HG02588 (cell line): ENCODE data around the gene PODNL1.

Experiments
- ATAC-seq: cut with Tn5 transposase; IDR thresholded peaks from one replicate; pipeline ENCODE4 v1.9.1; 2021; ENCODE audit warnings: mild to moderate bottlenecking, moderate library complexity; ENCODE audit not compliant: unreplicated experiment

The PODNL1 gene

GRCh38 chr19:13899912-13900584, 38.2 kb downstream of the PODNL1 start:
- ATAC-seq: no peak

GRCh38 chr19:13899393-13899792, 38.8 kb downstream of the PODNL1 start:
- ATAC-seq: no peak

GRCh38 chr19:13896227-13896626, 42.0 kb downstream of the PODNL1 start:
- no peak for ATAC-seq

- ATAC-seq: no peak
Observed at GRCh38 chr19:13894552-13894951, 43.7 kb downstream of the PODNL1 start.

DNA sequence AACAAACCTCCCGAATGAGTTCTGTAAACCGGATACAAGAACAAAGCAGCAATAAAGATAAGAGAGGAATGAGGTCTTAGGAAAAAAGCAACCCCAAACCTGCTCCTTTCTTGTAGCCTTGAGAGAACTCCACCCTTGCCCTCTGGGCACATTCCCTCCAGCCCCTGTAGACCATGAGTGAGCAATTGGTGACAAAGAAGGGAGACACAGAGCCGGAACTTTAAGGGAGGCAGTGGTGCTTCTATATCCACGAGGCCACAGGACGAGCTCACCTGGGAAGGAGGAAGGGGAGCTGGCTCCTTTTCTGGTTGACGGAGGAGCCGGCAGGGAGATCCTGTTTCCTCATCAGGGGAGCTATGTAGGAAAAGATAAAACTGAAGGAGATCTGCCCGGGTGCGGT, 45.3 kb downstream of the PODNL1 start:
- no peak for ATAC-seq

- ATAC-seq: no peak
Observed at GRCh38 chr19:13890136-13890535, 48.1 kb downstream of the PODNL1 start.

GRCh38 chr19:13888281-13888680, 49.9 kb downstream of the PODNL1 start:
- ATAC-seq: no peak

GRCh38 chr19:13887517-13887916, 50.7 kb downstream of the PODNL1 start:
- no peak for ATAC-seq

GRCh38 chr19:13887018-13887436, 51.2 kb downstream of the PODNL1 start:
- ATAC-seq: no peak

DNA sequence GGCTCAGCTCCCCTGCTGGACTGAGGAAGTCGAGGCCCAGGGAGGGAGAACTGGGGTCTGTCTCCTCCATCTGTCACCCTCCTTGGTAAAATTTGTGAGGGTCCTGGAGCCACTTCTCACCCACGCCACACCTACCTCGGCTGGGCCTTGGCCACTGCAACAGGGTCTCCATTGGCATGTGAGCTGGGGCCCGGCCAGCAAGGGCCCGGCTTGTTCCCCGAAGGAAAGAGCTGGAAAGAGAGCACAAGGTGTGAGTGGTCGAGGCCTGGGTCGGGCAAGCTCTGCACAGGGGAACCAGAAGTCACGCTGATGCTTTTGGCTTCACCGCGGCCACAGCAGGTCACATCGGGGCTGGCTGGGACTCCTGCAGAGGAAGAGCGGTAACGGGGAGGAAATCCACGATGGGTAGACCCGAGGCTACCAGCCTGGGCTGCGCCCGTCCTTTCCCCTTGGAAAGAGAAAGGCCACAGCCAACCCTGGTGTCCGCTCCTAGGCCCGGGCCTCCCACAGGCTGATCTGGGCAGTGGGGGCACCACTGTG, 52.3 kb downstream of the PODNL1 start:
- ATAC-seq: no peak

DNA sequence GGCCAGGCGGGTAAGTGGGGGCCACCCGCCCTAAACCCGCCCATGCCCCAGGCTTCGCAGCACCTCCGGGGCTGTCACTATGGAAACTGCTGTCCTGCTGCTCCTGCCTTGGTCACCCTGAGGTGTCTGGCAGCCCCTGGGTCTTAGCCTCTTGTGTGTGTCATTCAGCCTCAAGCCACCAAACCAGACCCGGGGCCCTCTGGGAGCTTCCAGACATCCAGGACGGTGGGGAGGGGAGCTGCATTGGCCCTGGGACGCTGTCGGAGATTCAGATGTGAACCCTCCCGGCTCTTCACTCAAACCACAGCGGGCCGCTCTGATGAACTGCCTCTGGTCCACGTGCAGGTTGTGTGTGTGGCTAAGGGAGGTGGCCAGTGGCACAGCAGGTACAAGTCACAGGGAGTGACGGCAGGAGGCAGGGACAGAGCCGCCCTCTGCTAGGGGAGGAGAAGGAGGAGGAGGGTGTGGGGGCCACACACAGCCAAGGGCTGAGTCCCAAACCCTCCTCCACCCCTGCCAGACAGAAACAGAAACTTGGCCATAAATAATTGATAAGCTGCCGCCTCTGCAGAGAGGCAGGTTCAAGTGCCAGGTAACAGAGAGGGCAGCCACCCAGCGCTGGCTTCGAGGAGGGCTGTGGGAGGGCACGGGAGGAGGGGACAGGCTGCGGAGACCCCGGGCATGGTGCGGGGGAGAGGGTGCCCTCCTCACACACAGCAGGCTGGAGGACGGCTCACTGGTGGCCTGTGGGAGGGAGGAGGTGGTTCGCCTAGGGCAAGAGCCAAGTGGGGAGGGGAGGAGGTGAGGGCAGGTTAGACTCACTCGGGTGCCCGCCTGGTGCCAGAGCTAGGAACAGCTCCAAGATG, 53.3 kb downstream of the PODNL1 start:
- no peak for ATAC-seq

DNA sequence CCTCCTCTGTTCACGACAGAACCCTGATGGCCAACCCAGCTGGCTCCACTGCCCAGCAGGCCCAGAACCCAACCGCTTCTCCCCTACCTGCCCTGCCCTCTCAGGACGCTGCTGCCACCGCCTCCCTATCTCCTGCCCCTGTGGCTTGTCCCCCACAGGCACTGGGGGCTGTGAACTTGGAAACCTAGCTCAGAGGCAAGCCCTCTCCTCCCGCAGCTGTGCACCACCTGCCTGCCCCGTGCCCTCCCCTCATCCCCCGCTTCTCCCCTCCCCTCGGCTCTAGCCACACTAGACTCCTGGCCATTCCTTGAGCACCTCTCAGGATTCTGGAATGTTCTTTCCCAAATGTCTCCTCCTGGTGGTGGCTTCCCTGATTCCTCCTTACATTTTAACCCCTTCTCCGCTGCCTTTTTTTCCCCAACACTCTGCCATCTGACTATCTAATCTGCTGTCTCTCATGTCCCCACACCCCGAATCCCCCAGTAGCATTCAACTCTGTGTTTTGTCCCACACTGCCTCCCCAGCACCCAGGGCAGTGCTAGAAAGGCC, 54.6 kb downstream of the PODNL1 start:
- no peak for ATAC-seq

- ATAC-seq: no peak
Observed at GRCh38 chr19:13882836-13883235, 55.4 kb downstream of the PODNL1 start.

- ATAC-seq: no peak
Observed at GRCh38 chr19:13882419-13882795, 55.8 kb downstream of the PODNL1 start.

DNA sequence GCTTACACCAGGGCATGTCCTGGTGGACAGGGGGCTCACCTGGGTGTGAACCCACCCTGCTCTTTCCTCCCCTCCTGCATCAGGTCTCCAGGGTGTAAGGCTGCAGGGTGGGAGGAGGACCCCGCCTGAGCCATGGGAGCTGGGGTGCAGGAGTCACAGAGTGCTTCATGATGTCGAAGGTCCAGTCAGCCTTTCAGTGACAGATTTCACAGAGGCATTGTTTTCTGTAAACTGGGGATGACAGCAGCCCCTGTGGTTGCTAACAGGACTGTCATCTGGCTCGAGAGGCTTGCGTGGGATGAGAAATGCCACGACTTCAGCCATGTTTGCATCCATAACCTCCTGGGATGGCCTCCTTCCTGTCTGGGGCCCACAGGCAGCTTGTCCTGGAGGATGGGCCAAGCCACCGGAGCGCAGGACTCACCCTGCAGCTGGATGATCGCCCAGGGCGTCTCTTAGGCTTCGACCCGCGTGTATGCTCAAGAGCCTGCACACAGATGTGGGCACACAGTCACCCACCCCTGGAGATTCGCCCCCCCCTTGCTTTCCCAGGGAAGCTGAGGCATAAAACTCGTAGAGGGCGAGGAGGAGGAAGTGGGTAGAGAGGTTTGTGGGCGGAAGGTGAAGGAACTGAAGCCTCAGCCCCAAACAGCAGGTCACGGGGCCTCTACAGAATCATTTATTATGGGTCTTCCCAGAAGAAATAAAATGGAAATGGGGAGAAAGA, 56.4 kb downstream of the PODNL1 start:
- no peak for ATAC-seq

DNA sequence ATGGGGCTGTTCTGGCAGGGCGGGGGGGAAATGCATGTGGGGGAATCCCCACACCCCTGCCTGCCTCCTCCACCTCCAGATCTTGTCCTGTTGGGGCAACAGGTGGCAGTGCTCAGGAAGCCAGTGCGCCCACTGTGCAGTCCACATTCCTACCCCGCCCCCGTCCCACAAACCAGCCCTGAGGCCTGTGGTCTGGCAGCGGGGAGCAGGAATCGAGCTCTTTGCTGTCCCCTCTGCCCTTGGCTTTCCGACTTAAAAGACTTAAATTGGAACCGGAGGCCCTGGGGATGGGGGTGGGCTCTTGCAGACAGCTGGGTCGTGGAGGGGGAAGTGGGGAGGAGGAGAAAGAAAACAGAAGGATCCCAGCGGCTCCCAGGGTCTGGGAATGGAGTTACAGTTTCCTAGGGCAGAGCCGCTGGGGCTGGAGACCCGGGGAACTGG, 56.9 kb downstream of the PODNL1 start:
- no peak for ATAC-seq
